ENCODE measurements around the gene GET3. TPM values are rescaled to one million over a fixed set of nuclear protein-coding genes. Genes with fewer than 3 reads are reported as not detected.

The GET3 gene
- polyA plus RNA-seq, 2 of the 4 experiments (the other 2 are of a cell fraction), result 87.0 to 91.7 TPM

DNA sequence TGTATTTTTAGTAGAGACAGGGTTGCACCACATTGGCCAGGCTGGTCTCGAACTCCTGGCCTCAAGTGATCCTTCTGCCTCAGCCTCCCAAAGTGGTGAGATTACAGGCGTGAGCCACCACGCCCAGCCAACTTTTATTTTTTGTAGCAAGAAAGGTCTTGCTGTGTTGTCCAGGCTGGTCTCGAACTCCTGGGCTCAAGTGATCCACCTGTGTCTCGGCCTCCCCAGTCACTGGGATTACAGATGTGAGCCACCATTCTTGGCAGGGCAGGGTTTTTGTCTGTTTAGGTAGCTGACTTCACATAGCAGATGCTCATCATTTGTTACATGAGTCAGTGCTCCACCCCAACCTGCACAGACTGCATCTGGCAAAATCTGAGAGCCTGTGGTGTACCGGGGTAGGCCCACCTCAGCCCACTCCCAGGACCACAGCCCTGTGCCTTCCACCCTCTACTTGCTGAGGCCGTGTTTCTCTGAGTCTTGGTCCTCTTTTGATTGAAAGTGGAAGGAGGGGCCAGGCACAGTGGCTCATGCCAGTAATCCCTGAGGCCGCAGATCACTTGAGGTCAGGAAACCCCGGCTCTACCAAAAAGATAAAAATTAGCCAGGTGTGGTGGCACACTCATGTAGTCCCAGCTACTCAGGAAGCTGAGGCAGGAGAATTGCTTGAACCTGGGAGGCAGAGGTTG lies 9.4 kb upstream of the GET3 start:
- H3K27ac ChIP-seq, result no peak overlapping the region
- peaks cover 10% of the 10 kb centered on the region; the same call in 2 of the 3 replicates for H3K4me1 ChIP-seq
- TF ChIP-seq HEYL (CRISPR knock-in tag; IDR thresholded peaks at IDR 0.05) (no peak), MAZ (IDR thresholded peaks at IDR 0.05; ENCODE audit: borderline replicate concordance, low read depth, low read length) (no peak), FOSL2 (IDR thresholded peaks at IDR 0.05) (no peak), FOSL2 (CRISPR knock-in tag; IDR thresholded peaks at IDR 0.05) (no peak), CBX8 (IDR thresholded peaks at IDR 0.05) (no peak), ELK1 (IDR thresholded peaks at IDR 0.05; ENCODE audit: low read depth, low read length) (no peak), RAD21 (conservative IDR thresholded peaks at IDR 0.05 in 1 of 2, IDR thresholded peaks at IDR 0.05 in 1 of 2) (no peak), POLR2AphosphoS2 (conservative IDR thresholded peaks at IDR 0.05; ENCODE audit: low read length) (no peak), BCL3 (IDR thresholded peaks at IDR 0.05) (no peak), JUNB (IDR thresholded peaks at IDR 0.05) (no peak), FOXS1 (CRISPR knock-in tag; IDR thresholded peaks at IDR 0.05) (no peak), JUN (IDR thresholded peaks at IDR 0.05) (no peak), MAFK (IDR thresholded peaks at IDR 0.05; ENCODE audit: partially characterized antibody) (no peak)
- WGBS (ENCODE audit: missing lambda C conversion rate), result 95% methylated on average over 7 of the region's 9 CpGs
- no peak overlapping the region for H3K4me2 ChIP-seq
- DNase-seq (ENCODE audit: low read depth in 1 of 2, low spot score in 1 of 2) (no peak), FAIRE-seq (no peak), ATAC-seq (no peak)
- no peak overlapping the region for H3K4me3 ChIP-seq
- H3K9me3 ChIP-seq, result no peaks in the 10 kb centered on the region
- ChIA-PET POLR2A (interaction anchor here (0.5 kb wide), 1 partner anchor 67 kb away, joined by 4 read pairs; no protein-coding TSS in a partner anchor), CTCF (interaction anchor here (1.3 to 1.6 kb wide), 3 partner anchors 29 to 69 kb away, joined by 3 to 4 read pairs (median 3); no protein-coding TSS in a partner anchor)

DNA sequence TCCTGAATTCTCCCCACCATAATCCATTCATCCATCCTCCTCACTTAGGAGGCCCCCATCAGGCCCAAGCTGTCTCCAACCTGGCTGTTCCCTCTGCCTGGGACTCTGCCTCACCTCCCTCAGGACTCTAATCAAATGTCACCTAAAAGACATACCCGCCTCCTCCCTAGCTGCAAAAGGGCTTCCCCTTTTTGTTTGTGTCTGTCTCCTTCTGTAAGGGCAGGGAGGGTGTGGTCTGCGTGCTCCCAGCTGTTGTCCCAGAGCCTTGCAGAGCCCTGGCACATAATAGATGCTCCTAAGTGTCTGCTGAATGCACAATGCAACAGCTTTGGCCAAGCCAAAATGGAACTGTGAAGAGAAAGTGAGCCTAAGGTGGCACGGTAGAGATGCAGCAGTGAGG lies 7.2 kb upstream of the GET3 start:
- no peak overlapping the region for H3K4me3 ChIP-seq
- H3K27ac ChIP-seq, result no peak overlapping the region
- TF ChIP-seq JUN (IDR thresholded peaks at IDR 0.05), result no peak
- TF ChIP-seq EP300 (IDR thresholded peaks at IDR 0.05), result no peak
- TF ChIP-seq SMC3 (IDR thresholded peaks at IDR 0.05), result no peak
- TF ChIP-seq HOXA7 (CRISPR knock-in tag; IDR thresholded peaks at IDR 0.05), result no peak
- no peak for TF ChIP-seq CTCF (IDR thresholded peaks at IDR 0.05)
- CTCF ChIA-PET, result interaction anchor here (3.2 to 38.2 kb wide), 2 partner anchors 39 to 66 kb away, joined by 14 to 725 read pairs; partner anchors contain the start of gene HOOK2
- DNase-seq (ENCODE audit: low read depth in 1 of 2, low spot score in 1 of 2), result no peak
- no peak for FAIRE-seq
- no peaks in the 10 kb centered on the region for H3K9me3 ChIP-seq
- peaks cover 15% of the 10 kb centered on the region; the same call in 2 of the 3 replicates for H3K4me1 ChIP-seq
- H3K4me2 ChIP-seq, result no peak overlapping the region
- POLR2A ChIA-PET, result no interaction called here
- ATAC-seq, result no peak
- WGBS (ENCODE audit: missing lambda C conversion rate), result 81% methylated on average over 2 of the region's 3 CpGs

DNA sequence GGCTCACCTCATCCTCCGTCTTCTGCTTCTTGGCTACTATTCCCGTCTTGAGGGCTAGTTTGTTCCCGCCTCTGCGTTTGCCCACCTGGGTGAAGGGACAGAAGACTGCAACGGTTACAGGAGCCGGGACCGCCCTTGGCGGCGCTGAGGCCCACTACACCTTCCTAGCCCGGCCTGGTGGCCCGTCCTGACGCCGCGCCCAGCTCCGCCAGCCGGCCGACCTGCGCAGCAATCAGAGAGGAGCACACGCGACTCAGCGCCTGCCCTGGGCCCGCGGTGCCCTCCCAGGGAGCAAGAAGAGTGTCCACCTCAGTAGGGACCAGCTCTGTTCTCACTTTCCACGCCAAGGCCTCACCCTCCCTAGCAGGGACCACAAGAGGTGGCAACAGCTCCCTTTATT lies 6.0 kb upstream of the GET3 start:
- ChIA-PET POLR2A (no interaction called here), CTCF (interaction anchor here (1.1 to 38.2 kb wide), 3 partner anchors 38 to 65 kb away, joined by 3 to 725 read pairs (median 14); partner anchors contain the start of gene HOOK2)
- FAIRE-seq, result no peak
- no peak for DNase-seq (ENCODE audit: low read depth in 1 of 2, low spot score in 1 of 2)
- Histone ChIP-seq H3K4me2 (no peak overlapping the region), H3K4me3 (no peak overlapping the region), H3K27ac (no peak overlapping the region), H3K4me1 (peaks cover 18% of the 10 kb centered on the region; the same call in 2 of the 3 replicates), H3K9me3 (no peaks in the 10 kb centered on the region)
- WGBS (ENCODE audit: missing lambda C conversion rate), result 95% methylated on average over 24 of the region's 24 CpGs
- ATAC-seq, result no peak
- TF ChIP-seq KDM1A (IDR thresholded peaks at IDR 0.05; ENCODE audit: low read depth), result no peak
- no peak for TF ChIP-seq ZSCAN20 (CRISPR knock-in tag; IDR thresholded peaks at IDR 0.05)
- TF ChIP-seq PHF8 (IDR thresholded peaks at IDR 0.05; ENCODE audit: borderline replicate concordance, low read depth), result no peak
- TF ChIP-seq TFCP2L1 (CRISPR knock-in tag; IDR thresholded peaks at IDR 0.05), result no peak
- TF ChIP-seq TP53 (CRISPR knock-in tag; IDR thresholded peaks at IDR 0.05), result no peak
- no peak for TF ChIP-seq ZC3H11A (IDR thresholded peaks at IDR 0.05)
- no peak for TF ChIP-seq ESRRA (IDR thresholded peaks at IDR 0.05; ENCODE audit: borderline replicate concordance, low read length)
- TF ChIP-seq ZFP36 (IDR thresholded peaks at IDR 0.05; ENCODE audit: borderline replicate concordance, partially characterized antibody), result no peak
- TF ChIP-seq CHD2 (IDR thresholded peaks at IDR 0.05; ENCODE audit: low read length, partially characterized antibody), result no peak
- no peak for TF ChIP-seq EP300 (IDR thresholded peaks at IDR 0.05)
- TF ChIP-seq SMC3 (IDR thresholded peaks at IDR 0.05), result no peak
- TF ChIP-seq RCOR1 (IDR thresholded peaks at IDR 0.05; ENCODE audit: low read depth, low read length), result no peak
- no peak for TF ChIP-seq USF2 (IDR thresholded peaks at IDR 0.05)
- TF ChIP-seq SREBF2 (IDR thresholded peaks at IDR 0.05), result no peak
- TF ChIP-seq HEYL (CRISPR knock-in tag; IDR thresholded peaks at IDR 0.05), result no peak
- no peak for TF ChIP-seq FOSB (CRISPR knock-in tag; IDR thresholded peaks at IDR 0.05)
- TF ChIP-seq CBX2 (IDR thresholded peaks at IDR 0.05; ENCODE audit: borderline replicate concordance, low read depth), result no peak

All from A549 (cell line).